PC-9 (cell line): ENCODE results near the gene SLC2A3. TPM values are rescaled to one million over a fixed set of nuclear protein-coding genes. Genes with fewer than 3 reads are reported as not detected.
"Not testable (repeated sequence)": the region's sequence is repeated elsewhere in the genome, so short reads cannot be mapped to it uniquely, and the experiment has no call there.

ENCODE experiments used
- BruUV-seq: library from RNA; stranded (reverse); fragments of 400-500 nt; replicated peaks from 2 replicates; lab custom pipeline; 2021; lab: Mats Ljungman, UMichigan
- CTCF ChIA-PET: fragments of 300-600 bp; sonication (Branson Sonifier 250); formaldehyde crosslinking; loops from one replicate; lab custom pipeline; 2022; ENCODE audit warnings: antibody characterized with exemption; lab: Charles Lee
- POLR2A ChIA-PET: fragments of 300-600 bp; sonication (Branson Sonifier 250); formaldehyde crosslinking; loops from one replicate; lab custom pipeline; 2022; ENCODE audit warnings: antibody characterized with exemption; ENCODE audit not compliant: unreplicated experiment; lab: Charles Lee
- DNase-seq, 2 experiments: peaks; one replicate each; pipeline versions ENCODE4 v3.0.0 to v3.0.0-alpha.2; 2015 to 2022; ENCODE audit warnings: mixed read lengths in 1 of 2
- H2AFZ ChIP-seq: fragments of 200-600 bp; sonication (generic); 2 replicates; pipeline ENCODE4 v1.8.1; 2017; ENCODE audit warnings: antibody characterized with exemption
- H3F3A ChIP-seq: fragments of 200-600 bp; sonication (generic); 2 replicates; pipeline ENCODE4 v1.8.1; 2017; ENCODE audit warnings: antibody characterized with exemption, mild to moderate bottlenecking, low read depth; ENCODE audit not compliant: insufficient read depth
- H3K27ac ChIP-seq: fragments of 200-600 bp; sonication (generic); 2 replicates; pipeline ENCODE4 v1.6.1; 2016; ENCODE audit warnings: mixed run types
- H3K27me3 ChIP-seq: fragments of 200-600 bp; sonication (generic); 2 replicates; pipeline ENCODE4 v1.6.1; 2016; ENCODE audit warnings: low read depth, mixed run types; ENCODE audit not compliant: insufficient read depth
- H3K36me3 ChIP-seq: fragments of 200-600 bp; sonication (generic); 2 replicates; pipeline ENCODE4 v1.6.1; 2016; ENCODE audit warnings: low read depth, mixed run types
- H3K4me1 ChIP-seq: fragments of 200-600 bp; sonication (generic); replicated peaks from 2 replicates; pipeline ENCODE4 v1.6.1; 2016; ENCODE audit warnings: mixed run types; ENCODE audit not compliant: insufficient read depth
- H3K4me2 ChIP-seq: fragments of 200-600 bp; sonication (generic); 2 replicates; pipeline ENCODE4 v1.6.1; 2017; ENCODE audit warnings: mixed run types
- H3K4me3 ChIP-seq: fragments of 200-600 bp; sonication (generic); 2 replicates; pipeline ENCODE4 v1.6.1; 2016; ENCODE audit warnings: mixed run types
- H3K79me2 ChIP-seq: fragments of 200-600 bp; sonication (generic); 2 replicates; pipeline ENCODE4 v1.6.1; 2017; ENCODE audit warnings: low read depth, mixed run types
- H3K9me2 ChIP-seq: fragments of 200-600 bp; sonication (generic); 2 replicates; pipeline ENCODE4 v1.8.1; 2017; ENCODE audit warnings: mild to moderate bottlenecking; ENCODE audit not compliant: insufficient read depth
- H3K9me3 ChIP-seq: fragments of 200-600 bp; sonication (generic); 2 replicates; pipeline ENCODE4 v1.8.1; 2016; ENCODE audit warnings: low read depth; ENCODE audit not compliant: insufficient read depth
- H4K20me1 ChIP-seq: fragments of 200-600 bp; sonication (generic); 2 replicates; pipeline ENCODE4 v1.8.1; 2017; ENCODE audit not compliant: insufficient read depth
- EZH2 ChIP-seq: fragments of 200-600 bp; sonication (generic); IDR thresholded peaks from 2 replicates; pipeline ENCODE4 v1.8.0; 2017; ENCODE audit warnings: antibody characterized with exemption, low read depth
- intact Hi-C: fragments of 100-400 bp; cut with micrococcal nuclease; formaldehyde crosslinking; loops from one replicate; pipeline ENCODE4 v1.10.0; 2022; ENCODE audit not compliant: unreplicated experiment
- total RNA-seq: library from RNA; stranded (reverse); gene quantifications from 2 replicates; pipeline ENCODE4 v1.2.3, GENCODE V29; 2021
- TF ChIP-seq, protein P1 (sequence below): fragments of 200-600 bp; sonication (generic); conservative IDR thresholded peaks from 2 replicates; pipeline ENCODE4 v1.6.1; 2017; ENCODE audit warnings: mixed run types, antibody characterized with exemption, mild to moderate bottlenecking, moderate library complexity

Gene SLC2A3
- total RNA-seq, 1 experiment from 2014 or later: 26.2 TPM

DNA sequence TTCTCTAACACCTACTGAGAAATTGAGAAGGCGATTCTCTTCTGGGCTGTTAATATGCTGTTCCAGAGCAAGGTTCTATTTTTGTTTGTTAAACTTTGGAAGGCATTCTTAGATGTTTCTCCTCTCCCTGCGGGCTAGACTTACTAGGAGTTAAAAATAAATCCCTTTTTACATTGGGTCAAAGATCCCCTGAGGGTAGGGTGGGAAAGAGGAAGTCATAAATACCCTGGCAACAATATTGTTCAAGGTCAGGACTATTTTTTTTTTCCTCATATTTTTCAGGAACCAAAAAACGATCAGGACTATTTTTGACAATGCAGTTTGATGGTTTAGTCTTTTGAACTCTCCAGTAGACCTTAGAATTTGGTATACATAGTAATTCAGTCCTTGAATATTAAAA, 51.3 kb downstream of the SLC2A3 start:
- Histone ChIP-seq H3K36me3 (no peaks in the 10 kb centered on the region), H3K27me3 (no peaks in the 10 kb centered on the region), H4K20me1 (no peaks in the 10 kb centered on the region), H3K9me3 (no peaks in the 10 kb centered on the region), H3K79me2 (no peaks in the 10 kb centered on the region), H3F3A (no peaks in the 10 kb centered on the region), H3K4me3 (no peak overlapping the region), H3K4me2 (no peak overlapping the region), H3K4me1 (peaks cover 9% of the 10 kb centered on the region), H3K9me2 (no peaks in the 10 kb centered on the region), H2AFZ (no peak overlapping the region), H3K27ac (no peak overlapping the region)
- DNase-seq: peak in 1 of 2 experiments; percentile 40
- TF ChIP-seq, protein P1, sequence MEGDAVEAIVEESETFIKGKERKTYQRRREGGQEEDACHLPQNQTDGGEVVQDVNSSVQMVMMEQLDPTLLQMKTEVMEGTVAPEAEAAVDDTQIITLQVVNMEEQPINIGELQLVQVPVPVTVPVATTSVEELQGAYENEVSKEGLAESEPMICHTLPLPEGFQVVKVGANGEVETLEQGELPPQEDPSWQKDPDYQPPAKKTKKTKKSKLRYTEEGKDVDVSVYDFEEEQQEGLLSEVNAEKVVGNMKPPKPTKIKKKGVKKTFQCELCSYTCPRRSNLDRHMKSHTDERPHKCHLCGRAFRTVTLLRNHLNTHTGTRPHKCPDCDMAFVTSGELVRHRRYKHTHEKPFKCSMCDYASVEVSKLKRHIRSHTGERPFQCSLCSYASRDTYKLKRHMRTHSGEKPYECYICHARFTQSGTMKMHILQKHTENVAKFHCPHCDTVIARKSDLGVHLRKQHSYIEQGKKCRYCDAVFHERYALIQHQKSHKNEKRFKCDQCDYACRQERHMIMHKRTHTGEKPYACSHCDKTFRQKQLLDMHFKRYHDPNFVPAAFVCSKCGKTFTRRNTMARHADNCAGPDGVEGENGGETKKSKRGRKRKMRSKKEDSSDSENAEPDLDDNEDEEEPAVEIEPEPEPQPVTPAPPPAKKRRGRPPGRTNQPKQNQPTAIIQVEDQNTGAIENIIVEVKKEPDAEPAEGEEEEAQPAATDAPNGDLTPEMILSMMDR: no peak
- TF ChIP-seq EZH2: no peak
- intact Hi-C loops: no loop called here
- POLR2A ChIA-PET: interaction anchor here (0.6 kb wide), 1 partner anchor 76 kb away, joined by 14 read pairs; no protein-coding TSS in a partner anchor
- no TSS peak for BruUV-seq
- CTCF ChIA-PET: interaction anchor here (0.7 kb wide), 1 partner anchor 118 kb away, joined by 4 read pairs; no protein-coding TSS in a partner anchor

DNA sequence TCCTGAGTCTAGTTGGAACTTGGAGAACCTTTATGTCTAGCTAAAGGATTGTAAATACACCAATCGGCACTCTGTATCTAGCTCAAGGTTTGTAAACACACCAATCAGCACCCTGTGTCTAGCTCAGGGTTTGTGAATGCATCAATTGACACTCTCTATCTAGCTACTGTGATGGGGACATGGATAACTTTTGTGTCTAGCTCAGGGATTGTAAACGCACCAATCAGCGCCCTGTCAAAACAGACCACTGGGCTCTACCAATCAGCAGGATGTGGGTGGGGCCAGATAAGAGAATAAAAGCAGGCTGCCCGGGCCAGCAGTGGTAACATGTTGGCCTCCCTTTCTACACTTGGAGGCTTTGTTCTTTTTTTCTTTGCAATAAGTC, 54.3 kb downstream of the SLC2A3 start:
- H3K27me3 ChIP-seq, H4K20me1 ChIP-seq, H3K36me3 ChIP-seq, H3K9me2 ChIP-seq, H3K9me3 ChIP-seq, H3K4me3 ChIP-seq, intact Hi-C loops, H3K27ac ChIP-seq, H3K79me2 ChIP-seq, H3K4me1 ChIP-seq, H3F3A ChIP-seq, BruUV-seq, DNase-seq, H3K4me2 ChIP-seq, CTCF ChIA-PET, H2AFZ ChIP-seq: not testable (repeated sequence)
- POLR2A ChIA-PET: interaction anchor here (0.7 kb wide), 1 partner anchor 163 kb away, joined by 4 read pairs; no protein-coding TSS in a partner anchor

DNA sequence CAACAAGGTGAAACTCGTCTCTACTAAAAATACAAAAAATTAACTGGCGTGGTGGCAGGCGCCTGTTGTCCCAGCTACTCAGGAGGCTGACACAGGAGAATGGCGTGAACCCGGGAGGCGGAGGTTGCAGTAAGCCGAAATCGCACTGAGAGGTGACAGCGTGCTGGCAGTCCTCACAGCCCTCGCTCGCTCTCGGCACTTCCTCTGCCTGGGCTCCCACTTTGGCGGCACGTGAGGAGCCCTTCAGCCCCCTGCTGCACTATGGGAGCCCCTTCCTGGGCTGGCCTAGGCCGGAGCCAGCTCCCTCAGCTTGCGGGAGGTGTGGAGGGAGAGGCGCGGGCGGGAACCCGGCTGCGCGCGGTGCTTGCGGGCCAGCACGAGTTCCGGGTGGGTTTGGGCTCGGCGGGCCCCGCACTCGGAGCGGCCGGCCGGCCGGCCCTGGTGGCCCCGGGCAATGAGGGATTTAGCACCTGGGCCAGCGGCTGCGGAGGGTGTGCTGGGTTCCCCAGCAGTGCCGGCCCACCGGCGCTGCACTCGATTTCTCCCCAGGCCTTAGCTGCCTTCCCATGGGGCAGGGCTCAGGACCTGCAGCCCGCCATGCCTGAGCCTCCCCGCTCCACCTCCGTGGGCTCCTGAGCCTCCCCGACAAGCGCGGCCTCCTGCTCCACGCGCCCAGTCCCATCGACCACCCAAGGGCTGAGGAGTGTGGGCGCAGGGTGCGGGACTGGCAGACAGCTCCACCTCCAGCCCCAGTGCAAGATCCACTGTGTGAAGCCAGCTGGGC, 54.8 kb downstream of the SLC2A3 start:
- POLR2A ChIA-PET: interaction anchor here (0.7 kb wide), 1 partner anchor 162 kb away, joined by 4 read pairs; no protein-coding TSS in a partner anchor
- intact Hi-C loops: not testable (repeated sequence)

DNA sequence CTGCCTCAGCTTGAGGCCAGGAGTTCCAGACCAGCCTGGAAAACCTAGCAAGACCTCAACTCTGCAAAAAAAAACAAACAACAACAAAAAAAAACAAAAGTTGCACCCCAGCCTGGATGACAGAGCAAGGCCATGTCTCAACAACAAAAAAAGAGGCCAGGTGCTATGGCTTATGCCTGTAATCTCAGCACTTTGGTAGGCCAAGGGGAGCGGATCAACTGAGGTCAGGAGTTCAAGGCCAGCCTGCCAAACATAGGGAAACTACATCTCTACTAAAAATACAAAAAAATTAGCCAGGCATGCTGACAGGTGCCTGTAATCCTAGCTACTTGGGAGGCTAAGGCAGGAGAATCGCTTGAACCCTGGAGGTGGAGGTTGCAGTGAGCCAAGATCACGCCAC, 56.7 kb downstream of the SLC2A3 start:
- BruUV-seq: no TSS peak
- Histone ChIP-seq H3K9me3 (no peaks in the 10 kb centered on the region), H3K9me2 (no peaks in the 10 kb centered on the region), H3K4me3 (no peak overlapping the region), H4K20me1 (no peaks in the 10 kb centered on the region), H3K27ac (no peak overlapping the region), H3K4me2 (no peak overlapping the region), H2AFZ (no peak overlapping the region), H3K79me2 (no peaks in the 10 kb centered on the region), H3F3A (peaks cover 2% of the 10 kb centered on the region; the same call in 1 of the 2 replicates), H3K36me3 (no peaks in the 10 kb centered on the region), H3K27me3 (no peaks in the 10 kb centered on the region), H3K4me1 (peaks cover under 1% of the 10 kb centered on the region; the same call in 1 of the 2 replicates)
- intact Hi-C loops: no loop called here
- TF ChIP-seq EZH2: no peak
- TF ChIP-seq, protein P1: no peak
- ChIA-PET POLR2A (no interaction called here), CTCF (interaction anchor here (0.6 kb wide), 1 partner anchor 17 kb away, joined by 4 read pairs; no protein-coding TSS in a partner anchor)
- no peak for DNase-seq

More for the DNA sequence above, 54.8 kb downstream of the SLC2A3 start:
- H3K4me2 ChIP-seq, H3K9me3 ChIP-seq, DNase-seq, H3K4me3 ChIP-seq, H2AFZ ChIP-seq, H3F3A ChIP-seq, H3K36me3 ChIP-seq, H4K20me1 ChIP-seq, H3K9me2 ChIP-seq, H3K79me2 ChIP-seq, H3K4me1 ChIP-seq, H3K27ac ChIP-seq, H3K27me3 ChIP-seq, BruUV-seq, CTCF ChIA-PET: not testable (repeated sequence)
